Hematopoietic multipotent progenitor cell treated with erythropoietin and hydrocortisone succinate and interleukin-3 and kit ligand, for 4 days (in vitro differentiated cells): Measurements from ENCODE around the gene FAM76A.
A peak's percentile ranks its signal among the peaks of the same experiment; 100 is the strongest.
"Not testable (repeated sequence)": the region's sequence is repeated elsewhere in the genome, so short reads cannot be mapped to it uniquely, and the experiment has no call there.

ENCODE experiments used
- DNase-seq: peaks from one replicate; pipeline ENCODE4 v3.0.0-alpha.2; 2015

FAM76A gene

GRCh38 chr1:27726173-27727044, 648 bp downstream of the FAM76A start:
- peak; percentile 73 for DNase-seq

GRCh38 chr1:27727126-27727525, 1.4 kb downstream of the FAM76A start:
- no peak for DNase-seq

- DNase-seq = no peak
Observed at GRCh38 chr1:27736252-27736651, 10.5 kb downstream of the FAM76A start.

- no peak for DNase-seq
Observed at GRCh38 chr1:27741121-27741520, 15.4 kb downstream of the FAM76A start.

- no peak for DNase-seq
Observed at GRCh38 chr1:27744556-27744955, 18.8 kb downstream of the FAM76A start.

GRCh38 chr1:27745466-27745865, 19.7 kb downstream of the FAM76A start:
- no peak for DNase-seq

- peak; percentile 10 for DNase-seq
Observed at GRCh38 chr1:27752360-27752759, 26.6 kb downstream of the FAM76A start.

- DNase-seq = no peak
Observed at GRCh38 chr1:27755286-27755685, 29.5 kb downstream of the FAM76A start.

- no peak for DNase-seq
Observed at GRCh38 chr1:27755865-27756264, 30.1 kb downstream of the FAM76A start.

GRCh38 chr1:27759236-27759635, 33.5 kb downstream of the FAM76A start:
- DNase-seq = no peak

GRCh38 chr1:27760426-27760825, 34.7 kb downstream of the FAM76A start:
- DNase-seq = no peak

GRCh38 chr1:27762033-27762432, 36.3 kb downstream of the FAM76A start:
- DNase-seq = no peak

- DNase-seq = peak; percentile 11
Observed at GRCh38 chr1:27763358-27763757, 37.6 kb downstream of the FAM76A start.

- no peak for DNase-seq
Observed at GRCh38 chr1:27770293-27770830, 44.6 kb downstream of the FAM76A start.

- DNase-seq = peak; percentile 24
Observed at GRCh38 chr1:27772036-27772931, 46.5 kb downstream of the FAM76A start.

GRCh38 chr1:27772932-27773825, 47.4 kb downstream of the FAM76A start, which contains the start of gene STX12:
Gene STX12 (plus strand): TSS chr1:27773219. CDS start chr1:27773308, 89 bp downstream.
- DNase-seq = peak; percentile 98

- peak; percentile 57 for DNase-seq
Observed at GRCh38 chr1:27773826-27774445, 48.2 kb downstream of the FAM76A start.

GRCh38 chr1:27774654-27775053, 48.9 kb downstream of the FAM76A start:
- no peak for DNase-seq

- DNase-seq = not testable (repeated sequence)
Observed at GRCh38 chr1:27775336-27775735, 49.6 kb downstream of the FAM76A start.

GRCh38 chr1:27776276-27776675, 50.5 kb downstream of the FAM76A start:
- DNase-seq = not testable (repeated sequence)

GRCh38 chr1:27778056-27778455, 52.3 kb downstream of the FAM76A start:
- DNase-seq = no peak

GRCh38 chr1:27779122-27779521, 53.4 kb downstream of the FAM76A start:
- no peak for DNase-seq
